Activated CD8-positive, alpha-beta memory T cell treated with anti-CD3 and anti-CD28 coated beads for 24 hours (primary cell): ENCODE data around the gene CORO2B.

Source experiments
- DNase-seq: peaks from one replicate; pipeline ENCODE4 v3.0.0-alpha.2; 2020

CORO2B gene

DNA sequence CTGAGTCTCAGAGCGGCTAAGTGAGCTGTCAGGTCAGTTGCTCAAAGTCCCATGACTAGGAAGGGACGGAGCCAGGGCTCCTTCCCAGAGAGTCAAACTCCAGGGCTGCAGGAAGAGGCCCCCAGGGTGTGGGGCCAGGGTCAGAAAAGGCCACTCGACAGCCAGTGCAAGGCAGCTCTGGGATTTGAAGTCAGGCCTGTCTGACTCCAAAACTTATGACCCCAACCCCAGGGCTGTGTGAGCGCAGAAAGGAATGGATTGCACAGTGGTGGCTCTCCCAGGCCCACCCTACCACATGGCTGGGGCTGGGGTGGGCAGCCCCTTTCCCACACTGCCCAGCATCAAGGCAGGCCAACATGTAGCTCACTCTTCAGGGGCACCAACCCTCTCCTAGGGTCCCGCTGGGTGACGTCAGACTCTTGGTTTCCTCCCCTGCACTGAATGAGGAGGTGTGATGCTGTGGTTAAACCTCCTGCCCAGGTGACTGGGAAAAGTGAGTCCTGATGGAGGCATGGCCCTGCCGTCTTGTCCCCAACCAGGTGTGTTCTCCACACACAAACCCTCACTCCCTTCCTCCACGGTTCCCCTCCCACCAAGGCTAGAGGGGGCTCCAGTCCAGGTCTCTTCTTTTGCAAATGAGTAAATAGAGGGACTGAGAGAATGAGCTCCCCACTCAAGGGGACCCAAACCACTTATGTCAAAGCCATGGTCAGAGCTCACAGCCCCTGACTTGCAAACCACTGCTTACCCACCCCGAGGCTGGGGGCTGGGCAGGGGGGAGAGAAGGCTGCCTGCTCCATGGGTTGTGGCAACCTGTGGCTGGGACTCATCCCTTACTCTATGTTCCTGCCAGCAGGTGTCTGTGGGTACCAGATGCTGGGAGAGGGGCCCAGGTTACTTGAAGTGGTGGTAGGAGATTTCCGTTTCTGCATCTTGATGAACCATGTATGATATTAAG lies 23.8 kb upstream of the CORO2B start:
- DNase-seq, result peak; percentile 53

DNA sequence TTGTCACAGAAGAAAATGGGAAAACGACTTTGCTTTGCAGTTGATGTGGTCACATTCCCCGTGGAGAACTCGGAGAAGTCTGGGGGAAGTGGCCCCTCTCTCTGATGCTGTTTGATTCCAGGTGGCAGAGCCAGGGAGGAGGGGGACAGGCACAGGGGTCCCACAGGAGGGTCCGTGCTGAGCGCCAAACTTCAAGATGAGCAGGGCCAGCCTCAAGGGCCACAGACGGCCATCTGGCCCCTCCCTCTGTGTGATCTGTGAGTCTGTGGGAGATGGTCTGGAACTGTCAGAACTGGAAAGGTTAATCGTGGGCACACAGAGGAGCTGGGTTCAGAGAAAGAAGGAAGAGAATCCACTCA lies 23.1 kb upstream of the CORO2B start:
- DNase-seq, result peak; percentile 41

DNA sequence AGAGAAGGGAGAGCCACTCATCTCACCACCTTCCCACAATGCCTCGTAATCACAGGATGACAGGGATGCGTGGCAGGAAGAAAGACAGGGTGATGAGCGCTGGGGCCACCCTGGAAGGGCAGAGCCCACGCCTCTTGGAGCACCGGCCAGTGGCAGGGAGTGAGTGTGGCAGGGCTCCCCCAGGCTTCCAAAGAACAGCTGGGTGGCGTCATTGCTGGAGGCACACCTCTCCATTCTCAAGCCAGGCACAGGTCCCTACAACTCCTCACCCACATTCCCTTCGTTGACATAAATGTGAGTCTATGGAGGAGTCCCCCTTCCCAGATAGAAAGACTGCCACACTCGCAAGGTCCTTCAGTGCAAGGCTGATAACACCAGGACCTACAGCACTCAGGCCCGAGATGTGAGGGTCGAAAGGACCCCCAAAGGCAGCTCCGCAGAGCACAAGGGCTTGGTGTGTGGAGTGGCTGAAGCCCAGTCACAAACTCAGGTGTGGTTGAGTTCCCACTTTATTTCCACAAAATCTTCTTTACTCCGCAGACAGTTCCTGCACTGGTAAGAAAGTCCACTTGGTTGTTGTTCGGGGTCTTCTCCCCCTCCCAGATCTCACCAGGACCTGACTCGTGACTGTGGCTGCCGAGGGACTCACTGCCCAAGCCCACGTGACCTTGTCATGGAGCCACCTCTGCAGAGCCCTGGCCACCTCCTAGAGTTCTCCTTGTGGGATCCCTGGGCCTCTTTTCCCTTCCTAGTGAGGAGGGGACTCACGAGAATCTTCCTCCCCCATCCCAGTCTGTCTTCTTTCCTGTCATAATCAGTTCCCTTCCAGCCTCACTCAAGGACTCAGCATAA lies 22.4 kb upstream of the CORO2B start:
- peak; percentile 17 for DNase-seq

DNA sequence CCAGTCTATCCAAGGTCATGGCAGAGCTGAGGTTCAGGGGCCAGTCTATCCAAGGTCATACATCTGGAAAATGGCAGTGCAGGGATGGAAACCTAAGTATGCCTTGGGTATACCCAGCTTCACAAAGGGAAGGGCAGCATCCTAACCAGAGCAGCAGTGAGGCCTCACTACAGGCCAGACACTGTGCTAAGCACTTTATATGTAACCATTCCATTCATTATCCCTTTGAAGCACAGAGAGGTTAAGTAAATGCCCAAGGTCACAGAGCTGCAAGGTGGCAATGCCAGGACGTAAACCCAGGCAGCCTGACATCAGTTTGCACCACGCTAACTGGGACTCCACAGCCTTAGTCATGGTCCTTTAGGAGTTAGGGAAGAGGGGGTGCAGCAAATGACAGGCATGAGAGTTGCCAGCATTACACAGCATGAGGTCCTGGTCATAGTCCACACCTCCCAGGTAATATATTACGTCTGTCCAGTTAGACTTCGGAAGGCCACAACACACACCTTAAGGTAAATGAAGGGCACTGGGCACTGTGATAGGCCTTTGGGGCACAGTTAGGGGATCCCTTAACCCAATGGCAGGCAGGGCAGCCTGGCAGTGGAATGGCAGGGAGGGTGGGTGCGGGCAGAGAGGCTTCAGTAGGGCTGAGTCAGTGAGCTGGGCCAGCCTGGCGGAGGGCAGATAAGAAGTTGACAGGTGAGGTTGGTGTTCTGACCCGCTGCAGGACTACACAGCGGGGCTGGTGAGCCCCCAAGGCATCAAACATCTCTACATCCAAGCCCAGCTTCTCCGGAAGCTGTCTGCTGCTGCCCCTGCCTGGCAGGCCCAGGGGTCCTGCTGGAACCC lies 21.1 kb upstream of the CORO2B start:
- DNase-seq, result peak; percentile 53

DNA sequence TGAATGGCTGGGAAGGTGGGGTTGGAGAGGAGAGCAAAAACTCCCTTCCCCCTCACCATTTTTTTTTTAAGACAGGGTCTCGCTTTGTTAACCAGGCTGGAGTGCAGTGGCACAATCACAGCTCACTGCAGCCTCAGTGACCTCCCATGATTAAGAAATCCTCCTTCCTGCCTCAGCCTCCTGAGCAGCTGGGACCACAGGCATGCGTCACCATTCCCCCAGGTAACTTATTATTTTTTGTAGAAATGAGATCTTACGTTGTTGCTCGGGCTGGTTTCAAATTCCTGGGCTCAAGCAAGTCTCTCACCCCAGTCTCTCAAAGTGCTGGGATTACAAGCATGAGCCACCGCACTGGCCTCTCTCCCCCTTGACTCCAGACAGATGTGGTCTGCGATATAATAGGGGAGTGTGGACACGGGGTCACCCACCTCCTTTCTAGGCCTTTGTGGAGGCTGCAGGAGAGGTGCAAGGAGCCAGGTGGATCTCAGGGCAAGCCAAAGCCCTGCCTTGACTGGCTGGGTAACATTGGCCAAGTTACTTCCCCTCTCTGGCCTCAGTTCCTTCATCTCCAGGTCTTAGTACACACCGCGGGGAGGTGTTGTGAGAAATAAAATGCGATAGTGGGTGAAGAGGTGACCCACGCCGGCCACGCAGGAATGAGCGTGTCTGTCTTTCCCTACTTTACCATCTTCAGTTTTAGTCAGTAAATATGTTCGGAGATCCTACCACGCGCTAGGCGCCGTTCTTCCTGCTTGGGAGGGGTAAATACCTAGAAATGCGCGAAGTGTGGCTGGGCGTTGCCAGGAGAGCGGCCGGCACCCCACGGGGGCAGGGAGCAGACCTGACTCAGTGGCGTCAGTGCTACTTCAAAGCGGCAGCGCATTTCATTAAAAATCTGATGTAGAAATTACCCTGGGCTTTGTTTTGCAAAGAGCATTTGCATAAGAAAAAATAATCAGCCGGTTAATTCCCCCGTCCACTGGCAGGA lies 20.2 kb upstream of the CORO2B start:
- DNase-seq, result peak; percentile 56

DNA sequence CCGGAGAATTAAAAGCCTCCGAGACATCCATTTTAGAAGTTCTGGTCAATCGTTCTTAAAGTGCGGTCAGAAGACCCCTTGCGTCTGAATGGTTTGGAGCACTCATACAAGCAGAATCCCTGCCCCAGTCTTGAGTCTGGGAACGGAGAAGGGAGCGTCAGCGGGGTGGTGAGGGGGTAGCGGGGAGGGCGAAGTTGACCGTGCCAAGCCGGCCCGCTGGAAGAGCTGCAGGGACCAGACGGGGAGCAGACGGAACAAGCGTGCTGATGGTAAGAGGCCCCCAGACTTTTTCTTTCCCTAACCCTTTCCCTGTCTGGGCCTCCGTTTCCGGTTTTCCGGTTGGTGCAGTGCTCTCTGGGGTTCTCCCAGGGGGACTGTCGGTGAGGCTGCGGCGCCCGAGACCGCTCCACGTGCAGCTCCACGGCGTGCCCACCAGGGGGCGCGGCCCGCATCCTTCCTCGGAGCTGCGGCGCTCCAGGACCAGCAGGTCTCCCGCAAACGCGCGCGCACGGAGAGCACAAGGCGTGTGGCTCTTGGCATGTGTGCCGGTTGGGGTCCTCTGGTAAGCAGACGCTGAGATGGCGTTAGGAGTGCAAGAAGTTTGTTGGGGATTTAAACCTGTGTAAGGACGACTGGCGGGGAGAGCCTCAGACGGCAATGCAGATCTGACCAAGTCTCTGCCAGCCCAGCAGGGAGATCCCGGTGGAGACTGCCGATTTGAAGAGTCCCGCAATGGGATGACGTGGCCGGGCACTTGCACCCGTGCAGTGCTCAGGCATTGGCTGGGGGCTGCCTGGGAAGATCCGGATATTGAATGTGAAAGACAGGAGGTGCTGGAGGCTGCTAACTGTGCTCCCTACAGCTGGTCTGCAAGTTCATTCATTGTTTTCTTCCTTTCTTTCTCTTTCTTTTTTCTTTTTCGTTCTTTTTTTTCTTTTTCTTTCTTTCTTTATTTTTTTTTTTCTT lies 19.2 kb upstream of the CORO2B start:
- DNase-seq, result peak; percentile 91

DNA sequence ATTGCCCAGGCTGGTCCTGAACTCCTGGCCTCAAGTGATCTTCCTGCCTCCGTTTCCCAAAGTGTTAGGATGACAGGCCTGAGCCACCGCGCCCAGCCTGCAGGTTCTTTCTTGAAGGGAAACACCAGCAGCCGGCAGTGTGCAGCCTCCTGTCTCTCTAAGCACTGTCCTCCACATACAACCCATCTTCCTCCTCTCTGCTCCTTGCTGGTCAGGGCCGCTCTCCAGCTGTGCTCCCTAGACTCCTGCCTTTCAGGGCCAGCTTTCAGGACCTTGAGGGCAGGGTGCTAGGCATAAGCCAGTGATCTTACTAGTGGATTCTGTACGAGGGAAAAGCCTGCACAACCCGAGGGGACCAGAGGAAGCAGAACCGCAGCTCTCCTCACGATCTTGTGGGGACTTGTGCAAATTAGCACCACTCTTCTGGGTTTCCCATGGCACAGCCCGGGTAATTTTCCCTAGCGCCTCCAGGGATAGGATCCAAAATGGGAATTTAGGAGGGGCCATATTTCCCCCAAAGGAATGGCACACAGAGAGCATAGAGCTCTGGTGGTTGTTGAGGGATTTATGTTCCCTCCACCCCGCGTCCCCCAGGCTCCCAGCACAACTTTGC lies 18.2 kb upstream of the CORO2B start:
- no peak for DNase-seq

DNA sequence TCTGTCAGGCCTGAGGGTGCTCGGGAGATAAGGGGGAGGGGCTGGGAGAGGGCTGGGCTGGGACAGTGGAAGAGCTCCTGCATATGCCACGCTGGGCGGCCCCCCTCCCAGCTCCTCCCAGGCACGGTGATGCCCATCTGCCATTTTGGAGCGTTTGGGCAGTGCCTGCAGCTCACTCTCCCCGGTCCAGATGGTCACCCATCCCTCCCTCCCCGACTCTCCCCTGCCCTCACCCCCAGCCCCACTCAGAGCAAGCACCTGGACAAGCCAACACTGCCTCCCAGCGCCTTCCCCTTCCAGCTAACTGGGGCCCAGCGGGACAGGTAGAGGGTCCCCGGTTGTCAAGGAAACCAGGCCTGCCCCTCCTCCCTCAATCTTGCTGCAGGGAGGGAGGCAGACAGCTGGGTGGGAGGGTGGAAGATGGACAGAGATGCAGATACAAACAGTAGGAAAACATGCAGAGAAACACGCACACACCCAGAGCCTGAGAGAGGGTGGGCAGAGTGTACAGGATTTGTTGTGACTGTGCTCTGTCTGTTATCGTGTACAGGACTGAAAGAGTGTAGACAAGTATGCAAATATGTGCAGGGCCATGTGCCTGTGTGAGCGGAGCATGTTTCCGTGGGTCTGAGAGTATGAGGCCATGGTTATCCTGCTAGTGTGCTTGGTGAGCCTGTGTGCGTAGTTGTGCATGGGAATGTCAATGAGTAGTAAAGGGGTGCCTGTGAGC lies 17.5 kb upstream of the CORO2B start:
- no peak for DNase-seq

DNA sequence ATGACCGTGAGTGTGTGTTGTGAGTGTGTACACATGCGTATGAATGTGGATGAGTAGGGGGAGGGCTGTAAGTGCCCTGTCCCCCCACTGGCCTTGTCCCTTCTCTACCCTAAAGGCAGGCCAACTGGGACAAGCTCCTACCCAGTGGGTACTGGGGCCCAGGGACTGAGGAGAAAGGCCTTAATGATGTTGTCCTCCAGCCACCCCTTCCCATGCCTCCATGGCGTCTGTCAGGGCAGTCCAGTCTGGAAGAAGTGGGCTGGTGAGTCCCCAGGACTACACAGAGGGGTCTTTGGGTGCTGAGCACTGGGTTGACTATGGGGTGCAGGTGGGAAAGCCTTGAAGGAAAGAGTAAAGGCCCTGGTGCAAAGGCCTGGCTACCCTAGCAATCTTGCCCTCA lies 16.9 kb upstream of the CORO2B start:
- no peak for DNase-seq

DNA sequence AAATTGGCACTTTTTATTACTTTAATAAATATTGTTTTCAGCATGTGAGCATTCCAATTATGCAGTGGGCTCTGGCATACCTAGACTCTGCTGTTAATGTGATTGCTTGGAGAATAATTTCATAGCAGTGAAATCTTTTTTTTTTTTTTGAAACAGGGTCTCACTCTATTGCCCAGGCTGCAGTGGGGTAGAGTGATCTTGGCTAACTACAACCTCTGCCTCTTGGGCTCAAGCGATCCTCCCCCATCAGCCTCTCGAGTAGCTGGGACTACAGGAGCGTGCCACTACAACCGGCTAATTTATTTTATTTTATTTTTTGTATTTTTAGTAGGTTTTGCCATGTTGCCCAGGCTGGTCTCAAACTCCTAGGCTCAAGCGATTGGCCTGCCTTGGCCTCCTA lies 14.6 kb upstream of the CORO2B start:
- no peak for DNase-seq

DNA sequence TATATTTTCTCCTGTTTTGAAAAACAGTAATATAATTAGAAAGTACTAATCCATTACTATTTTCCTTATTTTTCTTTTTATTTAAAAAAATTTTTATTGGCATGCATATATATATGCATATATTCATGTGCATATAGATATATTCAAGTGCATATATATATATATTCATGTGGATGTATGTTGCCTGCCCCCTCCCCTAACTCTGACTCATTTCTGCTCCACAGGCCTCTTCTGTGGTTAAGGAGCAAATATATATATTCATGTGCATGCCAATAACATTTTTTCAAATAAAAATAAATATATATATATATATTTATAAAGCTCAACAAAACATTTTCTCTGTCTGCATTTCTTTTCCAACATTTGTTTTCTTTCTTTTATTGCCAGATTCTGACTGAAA lies 13.6 kb upstream of the CORO2B start:
- DNase-seq, result no peak

DNA sequence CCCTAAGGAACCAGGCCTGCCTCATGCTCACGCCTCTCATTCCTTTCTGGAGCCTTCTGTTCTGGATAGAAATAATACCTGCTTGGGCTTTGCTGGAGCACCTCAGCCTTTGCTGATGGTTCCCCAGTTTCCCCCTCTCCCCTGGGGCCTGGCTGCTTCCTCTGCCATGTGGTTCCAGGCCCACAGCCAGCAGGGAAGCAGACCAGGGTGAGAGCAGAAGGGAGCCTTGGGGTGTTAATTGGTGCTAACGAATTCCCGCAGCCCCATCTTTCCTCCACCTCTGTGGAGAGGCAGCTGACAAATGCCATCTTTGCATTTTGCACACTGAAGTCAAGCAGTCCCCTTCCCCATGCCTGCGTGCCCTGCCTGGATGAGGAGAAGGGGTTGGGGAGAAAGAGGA lies 13.1 kb upstream of the CORO2B start:
- no peak for DNase-seq

DNA sequence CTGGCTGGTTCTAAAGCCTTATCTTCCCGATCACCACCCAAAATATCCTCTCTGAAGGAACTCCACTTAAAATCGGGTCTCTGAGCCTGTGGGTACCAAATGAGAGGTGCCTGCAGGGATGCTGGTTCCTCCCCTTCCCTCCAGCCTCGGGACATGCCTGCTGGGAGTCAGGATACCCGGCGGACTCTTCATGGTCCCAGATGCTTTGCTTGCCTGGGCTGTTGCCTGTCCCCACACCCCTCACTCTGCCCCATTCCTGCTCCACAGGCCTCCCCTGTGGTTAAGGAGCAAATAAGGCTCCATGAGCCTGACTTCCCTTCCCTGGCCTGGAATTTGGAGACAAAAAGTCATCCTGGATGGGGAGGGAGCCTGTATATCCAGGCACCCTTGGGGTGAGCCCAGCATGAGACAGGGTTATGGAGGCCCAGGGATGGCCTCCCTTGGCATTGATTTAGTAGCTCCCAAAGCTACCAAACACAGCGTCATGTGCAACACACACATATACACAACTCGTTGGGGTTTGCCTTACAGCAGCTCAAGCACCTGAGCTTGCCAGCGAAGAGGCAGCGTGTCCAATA lies 12.3 kb upstream of the CORO2B start:
- DNase-seq, result no peak

DNA sequence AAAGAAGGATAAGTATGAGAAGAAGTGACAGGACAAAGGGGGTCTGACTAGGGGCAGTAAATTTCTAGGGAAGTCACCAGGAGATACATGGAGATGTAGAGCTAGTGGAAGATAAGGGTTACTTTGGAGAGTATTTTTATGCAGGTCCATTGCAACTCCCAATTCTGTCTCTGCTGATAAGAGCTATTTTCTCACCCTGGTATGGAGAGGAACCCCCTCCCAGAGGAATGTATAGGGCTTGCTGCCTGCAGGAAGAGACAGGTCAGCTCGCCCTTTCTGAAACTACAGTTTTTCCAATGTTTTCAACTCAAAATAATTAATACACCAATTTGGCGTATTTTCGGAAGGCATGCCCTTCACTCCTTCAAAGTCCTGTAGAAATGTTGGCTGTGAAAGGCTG lies 11.4 kb upstream of the CORO2B start:
- DNase-seq, result no peak

DNA sequence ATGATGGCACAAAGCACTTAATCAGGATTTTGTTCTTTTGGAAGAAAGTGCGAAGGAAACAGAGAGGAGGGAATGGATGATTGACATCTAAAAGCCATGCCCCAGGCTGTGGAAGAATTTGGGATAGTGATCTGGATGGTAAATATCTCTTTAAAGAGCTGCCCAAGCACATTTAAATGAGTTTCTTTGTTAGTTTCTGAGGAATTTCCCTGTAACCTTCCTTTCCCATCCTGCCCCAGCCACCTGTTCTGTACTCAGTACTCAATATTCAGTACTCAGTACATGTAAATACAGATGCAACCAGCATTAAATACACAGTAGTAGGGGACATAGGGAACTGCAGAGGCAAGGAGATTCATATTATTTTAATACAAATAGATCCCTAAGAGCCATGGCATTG lies 7.8 kb upstream of the CORO2B start:
- DNase-seq, result no peak

DNA sequence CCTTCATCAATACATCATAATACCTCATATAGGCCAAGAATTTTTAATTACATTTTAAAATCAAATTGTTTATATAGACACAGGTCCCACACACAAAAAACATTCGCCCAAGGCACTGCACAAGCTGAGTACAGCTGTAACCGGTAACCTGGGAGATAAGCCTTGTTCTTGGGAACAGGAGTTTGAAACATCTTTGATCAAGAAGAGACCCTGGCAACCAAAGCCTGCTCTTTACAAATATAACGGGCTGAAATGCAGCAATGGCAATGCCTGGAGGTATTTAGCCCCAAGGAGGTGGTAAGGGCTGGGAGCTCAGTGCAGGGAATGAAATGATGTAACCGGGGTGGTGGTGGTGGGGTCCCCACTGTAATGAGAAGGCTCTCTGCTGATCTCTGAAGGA lies 7.2 kb upstream of the CORO2B start:
- DNase-seq, result no peak

DNA sequence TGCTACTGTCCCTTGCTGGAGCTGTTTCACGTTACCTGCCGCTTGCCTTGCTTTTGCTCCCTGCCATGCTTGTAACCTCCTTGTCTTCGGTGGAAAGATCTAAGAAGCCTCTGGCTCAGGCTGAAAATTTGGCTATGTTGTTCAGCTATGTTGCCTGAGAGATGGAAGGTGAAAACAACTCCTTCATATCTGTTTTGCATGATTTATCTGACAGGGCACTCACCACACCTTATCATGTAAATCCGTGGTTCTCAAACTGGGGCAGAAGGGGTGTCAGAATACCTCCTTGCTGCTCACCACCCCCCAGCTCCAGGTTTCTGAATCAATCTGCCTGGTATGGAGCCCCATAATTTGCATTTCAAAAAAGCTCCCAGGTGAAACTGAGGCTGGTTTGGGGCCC lies 6.5 kb upstream of the CORO2B start:
- no peak for DNase-seq

DNA sequence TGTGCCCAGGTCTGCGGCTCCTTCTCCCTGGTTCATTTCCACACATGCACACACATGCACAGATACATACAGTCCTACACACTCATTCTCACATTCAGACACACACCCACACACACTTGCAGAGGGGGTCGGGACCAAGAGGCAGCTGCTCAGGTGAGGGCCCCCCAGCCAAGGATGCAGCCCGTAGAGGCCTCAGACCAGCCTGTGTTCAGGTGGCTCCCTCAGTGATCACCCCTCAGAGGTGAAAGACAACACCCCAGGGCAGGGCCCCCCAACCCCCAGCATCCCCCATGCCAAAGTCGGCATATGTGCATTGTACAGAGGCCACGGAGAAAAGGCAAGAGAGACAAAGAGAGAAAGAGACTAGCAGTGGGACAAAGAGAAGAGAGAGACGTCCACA lies 5.9 kb upstream of the CORO2B start:
- DNase-seq, result no peak

DNA sequence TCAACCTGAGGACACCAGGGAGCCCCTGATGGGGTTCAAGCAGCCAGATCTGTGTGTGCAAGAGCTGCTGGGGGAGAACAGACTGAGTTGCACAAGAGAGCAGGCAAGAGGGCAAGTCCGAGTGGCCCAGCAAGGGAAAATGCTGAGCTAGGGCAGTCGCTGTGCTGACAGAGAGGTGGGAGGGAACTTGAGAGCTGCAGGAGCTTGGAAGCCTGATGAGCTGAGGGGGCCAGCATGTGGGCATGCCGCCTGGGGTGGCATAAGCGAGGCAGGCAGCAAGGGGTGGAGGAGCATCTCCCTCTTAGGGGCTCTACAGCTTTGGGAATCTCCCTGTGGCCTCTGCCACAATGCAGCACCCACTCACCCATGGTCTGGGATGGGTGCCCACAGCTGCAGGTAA lies 4.7 kb upstream of the CORO2B start:
- no peak for DNase-seq
